ENCODE results near the gene DICER1. TPM values are rescaled to one million over a fixed set of nuclear protein-coding genes. Genes with fewer than 3 reads are reported as not detected.

Gene DICER1
- total and polyA plus RNA-seq, 9 of the 15 experiments (the other 6 are each of a cell fraction or from before 2014, with no cell fraction given), result 2.5 to 23.2 (median 12.4) TPM

DNA sequence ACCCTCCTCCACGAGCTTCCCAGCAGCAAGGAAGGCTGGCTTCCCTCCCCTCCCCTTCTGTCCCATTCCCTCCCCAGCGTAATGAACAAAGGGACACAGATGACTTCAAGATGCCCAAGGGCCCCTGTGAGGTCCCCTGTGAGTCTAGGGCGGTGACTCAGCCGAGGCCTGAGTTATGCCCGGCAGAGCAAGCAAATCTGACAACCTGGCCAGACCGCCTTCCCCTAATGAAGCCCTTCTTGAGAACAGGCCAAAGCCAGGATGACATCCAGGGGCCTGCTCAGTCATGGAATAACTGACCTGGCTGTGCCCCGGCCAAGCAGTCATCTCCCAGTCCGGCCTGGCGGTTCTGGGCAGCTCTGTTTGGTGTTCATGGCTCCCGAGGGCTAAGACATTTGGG, 89.2 kb downstream of the DICER1 start:
- DNase-seq (ENCODE audit: extremely low read depth in 1 of 4, low spot score in 3 of 4), result no peak
- ChIA-PET POLR2A (no interaction called here), CTCF (ENCODE audit: low intra/inter-chr PET ratio) (no interaction called here)
- in situ Hi-C loops (cut with MboI), result no loop called here
- intact Hi-C loops (cut with micrococcal nuclease), result no loop called here
- H3K27ac ChIP-seq (ENCODE audit: extremely low read depth, low read depth, low read length), result no peak overlapping the region
- H3K9me1 ChIP-seq (ENCODE audit: control insufficient read depth, insufficient read depth, low read length), result no peaks in the 10 kb centered on the region
- no peak overlapping the region for H3K4me3 ChIP-seq
- H3K27me3 ChIP-seq (ENCODE audit: control insufficient read depth in 2 of 2, insufficient read depth in 2 of 2, low read length in 2 of 2), result peaks cover 0 to 14% of the 10 kb centered on the region in 2 experiments; a peak in 2 of 5 replicates
- no peak overlapping the region for H2AFZ ChIP-seq (ENCODE audit: low read depth, low read length)
- no peaks in the 10 kb centered on the region for H3K79me2 ChIP-seq (ENCODE audit: control insufficient read depth, insufficient read depth, low read length)
- no peaks in the 10 kb centered on the region for H4K20me1 ChIP-seq (replicated peaks; ENCODE audit: control insufficient read depth, insufficient read depth, low read length)
- WGBS (ENCODE audit: insufficient coverage, low coverage, missing lambda C conversion rate), result 0% methylated on average over 8 of the region's 10 CpGs
- H3K9me3 ChIP-seq (replicated peaks; ENCODE audit: control insufficient read depth, insufficient read depth, low read depth, low read length), result no peaks in the 10 kb centered on the region
- BruUV-seq (replicated peaks), result no TSS peak
- FAIRE-seq, result no peak
- ATAC-seq, result no peak
- H3K4me1 ChIP-seq (replicated peaks in 1 of 2; ENCODE audit: control insufficient read depth in 2 of 2, insufficient read depth in 2 of 2, low read length in 2 of 2), result no peaks in the 10 kb centered on the region
- H3K4me2 ChIP-seq (ENCODE audit: insufficient read depth, low read length), result no peak overlapping the region
- no peaks in the 10 kb centered on the region for H3K36me3 ChIP-seq (ENCODE audit: control insufficient read depth, insufficient read depth, low read length)
- no peak overlapping the region for H3K9ac ChIP-seq (ENCODE audit: insufficient read depth in 1 of 2, low read depth in 2 of 2, low read length in 2 of 2)
- TF ChIP-seq, protein P1, sequence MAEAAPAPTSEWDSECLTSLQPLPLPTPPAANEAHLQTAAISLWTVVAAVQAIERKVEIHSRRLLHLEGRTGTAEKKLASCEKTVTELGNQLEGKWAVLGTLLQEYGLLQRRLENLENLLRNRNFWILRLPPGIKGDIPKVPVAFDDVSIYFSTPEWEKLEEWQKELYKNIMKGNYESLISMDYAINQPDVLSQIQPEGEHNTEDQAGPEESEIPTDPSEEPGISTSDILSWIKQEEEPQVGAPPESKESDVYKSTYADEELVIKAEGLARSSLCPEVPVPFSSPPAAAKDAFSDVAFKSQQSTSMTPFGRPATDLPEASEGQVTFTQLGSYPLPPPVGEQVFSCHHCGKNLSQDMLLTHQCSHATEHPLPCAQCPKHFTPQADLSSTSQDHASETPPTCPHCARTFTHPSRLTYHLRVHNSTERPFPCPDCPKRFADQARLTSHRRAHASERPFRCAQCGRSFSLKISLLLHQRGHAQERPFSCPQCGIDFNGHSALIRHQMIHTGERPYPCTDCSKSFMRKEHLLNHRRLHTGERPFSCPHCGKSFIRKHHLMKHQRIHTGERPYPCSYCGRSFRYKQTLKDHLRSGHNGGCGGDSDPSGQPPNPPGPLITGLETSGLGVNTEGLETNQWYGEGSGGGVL (CRISPR knock-in tag; IDR thresholded peaks at IDR 0.05), result no peak
- TF ChIP-seq PTTG1 (tag; IDR thresholded peaks at IDR 0.05; ENCODE audit: low read depth) (no peak), ZEB2 (IDR thresholded peaks at IDR 0.05) (no peak), HNRNPUL1 (IDR thresholded peaks at IDR 0.05; ENCODE audit: low read length) (no peak), RBM15 (IDR thresholded peaks at IDR 0.05; ENCODE audit: insufficient read depth, low read length) (no peak), PYGO2 (tag; IDR thresholded peaks at IDR 0.05) (no peak), BCL6 (CRISPR knock-in tag; IDR thresholded peaks at IDR 0.05) (no peak), ATF1 (CRISPR knock-in tag; IDR thresholded peaks at IDR 0.05) (no peak), ATF1 (tag; IDR thresholded peaks at IDR 0.05) (no peak), ZFPM2 (CRISPR knock-in tag; IDR thresholded peaks at IDR 0.05) (no peak), KLF1 (tag; IDR thresholded peaks at IDR 0.05) (no peak), ZNF224 (CRISPR knock-in tag; IDR thresholded peaks at IDR 0.05) (no peak), HDAC3 (IDR thresholded peaks at IDR 0.05; ENCODE audit: borderline replicate concordance, partially characterized antibody) (no peak), HMGN3 (IDR thresholded peaks at IDR 0.05; ENCODE audit: borderline replicate concordance, extremely low read depth, insufficient read length, low read depth, low read length) (no peak), ZNF140 (CRISPR knock-in tag; IDR thresholded peaks at IDR 0.05) (no peak)
- TF ChIP-seq, protein P2, sequence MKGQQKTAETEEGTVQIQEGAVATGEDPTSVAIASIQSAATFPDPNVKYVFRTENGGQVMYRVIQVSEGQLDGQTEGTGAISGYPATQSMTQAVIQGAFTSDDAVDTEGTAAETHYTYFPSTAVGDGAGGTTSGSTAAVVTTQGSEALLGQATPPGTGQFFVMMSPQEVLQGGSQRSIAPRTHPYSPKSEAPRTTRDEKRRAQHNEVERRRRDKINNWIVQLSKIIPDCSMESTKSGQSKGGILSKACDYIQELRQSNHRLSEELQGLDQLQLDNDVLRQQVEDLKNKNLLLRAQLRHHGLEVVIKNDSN (CRISPR knock-in tag; IDR thresholded peaks at IDR 0.05), result no peak
- TF ChIP-seq, protein P3, sequence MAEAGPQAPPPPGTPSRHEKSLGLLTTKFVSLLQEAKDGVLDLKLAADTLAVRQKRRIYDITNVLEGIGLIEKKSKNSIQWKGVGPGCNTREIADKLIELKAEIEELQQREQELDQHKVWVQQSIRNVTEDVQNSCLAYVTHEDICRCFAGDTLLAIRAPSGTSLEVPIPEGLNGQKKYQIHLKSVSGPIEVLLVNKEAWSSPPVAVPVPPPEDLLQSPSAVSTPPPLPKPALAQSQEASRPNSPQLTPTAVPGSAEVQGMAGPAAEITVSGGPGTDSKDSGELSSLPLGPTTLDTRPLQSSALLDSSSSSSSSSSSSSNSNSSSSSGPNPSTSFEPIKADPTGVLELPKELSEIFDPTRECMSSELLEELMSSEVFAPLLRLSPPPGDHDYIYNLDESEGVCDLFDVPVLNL (CRISPR knock-in tag; IDR thresholded peaks at IDR 0.05; ENCODE audit: low read depth), result no peak
- TF ChIP-seq, protein P4, sequence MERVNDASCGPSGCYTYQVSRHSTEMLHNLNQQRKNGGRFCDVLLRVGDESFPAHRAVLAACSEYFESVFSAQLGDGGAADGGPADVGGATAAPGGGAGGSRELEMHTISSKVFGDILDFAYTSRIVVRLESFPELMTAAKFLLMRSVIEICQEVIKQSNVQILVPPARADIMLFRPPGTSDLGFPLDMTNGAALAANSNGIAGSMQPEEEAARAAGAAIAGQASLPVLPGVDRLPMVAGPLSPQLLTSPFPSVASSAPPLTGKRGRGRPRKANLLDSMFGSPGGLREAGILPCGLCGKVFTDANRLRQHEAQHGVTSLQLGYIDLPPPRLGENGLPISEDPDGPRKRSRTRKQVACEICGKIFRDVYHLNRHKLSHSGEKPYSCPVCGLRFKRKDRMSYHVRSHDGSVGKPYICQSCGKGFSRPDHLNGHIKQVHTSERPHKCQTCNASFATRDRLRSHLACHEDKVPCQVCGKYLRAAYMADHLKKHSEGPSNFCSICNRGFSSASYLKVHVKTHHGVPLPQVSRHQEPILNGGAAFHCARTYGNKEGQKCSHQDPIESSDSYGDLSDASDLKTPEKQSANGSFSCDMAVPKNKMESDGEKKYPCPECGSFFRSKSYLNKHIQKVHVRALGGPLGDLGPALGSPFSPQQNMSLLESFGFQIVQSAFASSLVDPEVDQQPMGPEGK (CRISPR knock-in tag; IDR thresholded peaks at IDR 0.05; ENCODE audit: borderline replicate concordance), result no peak

Data from K562 (cell line).